ENCODE data around the gene FBXO4.

Gene FBXO4

GRCh38 chr5:41882765-41883164, 42.3 kb upstream of the FBXO4 start:
- Histone ChIP-seq H3K36me3 (no peaks in the 10 kb centered on the region), H3K4me1 (no peaks in the 10 kb centered on the region), H3K27me3 (no peaks in the 10 kb centered on the region), H3K4me3 (no peak overlapping the region), H3K27ac (no peak overlapping the region), H3K9me3 (no peaks in the 10 kb centered on the region)
- DNase-seq, result no peak
- intact Hi-C loops (cut with DNase I; ENCODE audit: low total_unique reads), result no loop called here
- TF ChIP-seq CTCF (IDR thresholded peaks at IDR 0.05), result no peak

GRCh38 chr5:41883243-41883642, 41.8 kb upstream of the FBXO4 start:
- no peaks in the 10 kb centered on the region for H3K27me3 ChIP-seq
- no peaks in the 10 kb centered on the region for H3K4me1 ChIP-seq
- no peaks in the 10 kb centered on the region for H3K36me3 ChIP-seq
- H3K9me3 ChIP-seq, result no peaks in the 10 kb centered on the region
- H3K4me3 ChIP-seq, result no peak overlapping the region
- DNase-seq, result no peak
- intact Hi-C loops (cut with DNase I; ENCODE audit: low total_unique reads), result no loop called here
- no peak for TF ChIP-seq CTCF (IDR thresholded peaks at IDR 0.05)
- no peak overlapping the region for H3K27ac ChIP-seq

- intact Hi-C loops (cut with DNase I; ENCODE audit: low total_unique reads), result no loop called here
- H3K4me1 ChIP-seq, result no peaks in the 10 kb centered on the region
Observed at GRCh38 chr5:41883936-41884335, 41.1 kb upstream of the FBXO4 start.

GRCh38 chr5:41885286-41885685, 39.8 kb upstream of the FBXO4 start:
- H3K27ac ChIP-seq, result no peak overlapping the region
- TF ChIP-seq CTCF (IDR thresholded peaks at IDR 0.05), result no peak
- H3K36me3 ChIP-seq, result no peaks in the 10 kb centered on the region

More at GRCh38 chr5:41883936-41884335, 41.1 kb upstream of the FBXO4 start:
- DNase-seq, result no peak
- Histone ChIP-seq H3K4me3 (no peak overlapping the region), H3K27ac (no peak overlapping the region), H3K27me3 (no peaks in the 10 kb centered on the region), H3K9me3 (no peaks in the 10 kb centered on the region), H3K36me3 (no peaks in the 10 kb centered on the region)
- no peak for TF ChIP-seq CTCF (IDR thresholded peaks at IDR 0.05)

GRCh38 chr5:41891066-41891707, 33.9 kb upstream of the FBXO4 start:
- no peak for TF ChIP-seq CTCF (IDR thresholded peaks at IDR 0.05)
- Histone ChIP-seq H3K27me3 (peaks cover 0 to 8% of the 10 kb centered on the region in 2 donors), H3K4me3 (no peak overlapping the region), H3K27ac (no peak overlapping the region), H3K4me1 (no peaks in the 10 kb centered on the region), H3K36me3 (no peaks in the 10 kb centered on the region), H3K9me3 (no peaks in the 10 kb centered on the region)
- no peak for DNase-seq
- intact Hi-C loops (cut with DNase I; ENCODE audit: low total_unique reads), result no loop called here

More at GRCh38 chr5:41885286-41885685, 39.8 kb upstream of the FBXO4 start:
- Histone ChIP-seq H3K9me3 (no peaks in the 10 kb centered on the region), H3K4me3 (no peak overlapping the region), H3K27me3 (no peaks in the 10 kb centered on the region), H3K4me1 (no peaks in the 10 kb centered on the region)
- intact Hi-C loops (cut with DNase I; ENCODE audit: low total_unique reads), result no loop called here
- no peak for DNase-seq

GRCh38 chr5:41892031-41892430, 33.0 kb upstream of the FBXO4 start:
- intact Hi-C loops (cut with DNase I; ENCODE audit: low total_unique reads), result no loop called here
- Histone ChIP-seq H3K4me3 (no peak overlapping the region), H3K36me3 (no peaks in the 10 kb centered on the region), H3K4me1 (no peaks in the 10 kb centered on the region), H3K27ac (no peak overlapping the region), H3K9me3 (no peaks in the 10 kb centered on the region), H3K27me3 (peaks cover 0 to 8% of the 10 kb centered on the region in 2 donors)
- DNase-seq, result no peak
- no peak for TF ChIP-seq CTCF (IDR thresholded peaks at IDR 0.05)

Measured in tibial artery (tissue), 4 donors.